GM12801 (cell line): Measurements from ENCODE around the gene ACAP2.

Experiments
- CTCF ChIP-seq: IDR thresholded peaks from one replicate; pipeline ENCODE4 v1.5.1; 2011; ENCODE audit warnings: control low read depth; ENCODE audit not compliant: insufficient read length; ENCODE audit errors: extremely low read depth

ACAP2 gene

DNA sequence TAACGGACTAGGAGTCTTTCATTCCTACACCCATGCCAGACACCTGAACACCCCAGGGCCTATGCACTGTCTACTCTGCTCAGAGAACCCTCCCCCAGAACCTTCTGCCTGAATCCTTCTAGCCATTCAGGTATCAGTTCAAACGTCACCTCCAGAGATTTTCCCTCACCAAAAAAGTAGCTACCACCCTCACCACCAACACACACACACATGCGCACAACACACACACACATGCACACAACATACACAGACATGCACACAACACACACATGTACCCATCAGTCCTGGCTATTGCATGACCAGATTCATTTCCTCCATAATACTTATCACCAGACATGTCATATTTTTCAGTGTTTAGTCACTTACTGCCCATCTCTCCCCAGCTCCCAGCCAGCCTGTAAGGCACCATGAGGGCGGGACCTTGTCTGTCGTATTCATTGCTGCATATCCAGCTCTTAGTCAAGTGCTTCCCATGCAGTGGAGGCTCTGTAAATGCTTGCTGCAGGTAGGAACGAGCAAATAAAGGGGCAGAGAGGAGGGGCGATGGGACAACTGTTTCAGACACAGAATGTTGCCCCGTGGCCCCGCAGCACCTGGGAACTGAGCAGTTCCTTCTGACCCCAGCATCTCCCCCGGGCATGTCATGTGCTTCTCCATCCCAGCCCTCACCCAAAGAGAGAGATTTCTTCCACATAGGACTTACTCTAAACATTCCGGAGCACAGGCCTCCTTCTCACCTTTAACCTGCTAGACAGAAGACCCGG, 201.0 kb downstream of the ACAP2 start:
- TF ChIP-seq CTCF: no peak

- no peak for TF ChIP-seq CTCF
Measured at GRCh38 chr3:195240939-195241338, 201.9 kb downstream of the ACAP2 start.

- TF ChIP-seq CTCF: no peak
Measured at GRCh38 chr3:195240171-195240701, 202.6 kb downstream of the ACAP2 start.

DNA sequence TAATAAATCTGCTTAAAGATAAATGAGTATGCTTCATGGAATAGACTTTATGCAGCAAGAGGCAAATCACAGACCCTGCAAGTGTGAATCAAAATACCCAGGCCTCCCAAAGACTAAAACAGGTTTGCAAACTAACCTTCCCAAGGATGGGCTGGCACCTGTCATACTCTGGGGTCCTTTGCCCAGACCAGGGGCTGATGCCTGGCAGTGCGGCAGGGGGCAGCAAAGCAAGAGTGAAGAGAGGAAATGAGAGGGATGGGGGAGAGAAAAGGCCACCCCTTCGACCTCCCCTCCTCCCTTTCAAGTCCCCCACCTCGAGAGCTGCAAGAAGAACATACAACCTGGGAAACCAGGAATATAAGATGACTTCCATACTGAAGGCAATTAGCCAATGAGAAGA, 203.7 kb downstream of the ACAP2 start:
- no peak for TF ChIP-seq CTCF

- TF ChIP-seq CTCF: no peak
Measured at GRCh38 chr3:195238586-195239118, 204.2 kb downstream of the ACAP2 start.

- TF ChIP-seq CTCF: no peak
Measured at GRCh38 chr3:195238081-195238571, 204.7 kb downstream of the ACAP2 start.

- TF ChIP-seq CTCF: no peak
Measured at GRCh38 chr3:195236801-195237570, 205.8 kb downstream of the ACAP2 start.
